ENCODE results near the gene GPR132.

DNA sequence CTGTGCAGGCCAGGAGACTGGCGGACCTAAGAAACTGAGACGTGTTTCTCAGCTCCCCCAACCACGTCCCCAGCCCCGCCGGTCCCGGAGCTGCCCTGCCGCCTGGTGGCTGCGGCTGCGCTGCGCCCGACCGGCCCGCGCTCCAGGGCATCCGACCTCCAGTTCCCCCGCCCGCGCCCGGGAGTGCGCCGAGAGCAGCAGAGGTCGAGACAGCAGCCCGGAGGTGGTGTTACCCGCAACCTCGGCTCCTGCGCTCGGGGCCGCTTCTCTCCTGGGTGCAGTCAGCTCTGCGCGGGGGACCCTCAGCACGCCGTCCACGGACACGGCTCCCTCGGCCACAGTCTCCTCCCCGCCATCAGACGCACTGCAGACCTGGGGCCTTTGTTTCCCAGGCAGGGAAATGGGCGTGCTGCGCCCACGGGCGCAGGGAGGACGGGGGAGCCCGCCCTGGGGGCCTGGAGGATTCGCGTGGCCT, 21.6 kb upstream of the GPR132 start:
- TF ChIP-seq, protein P1, sequence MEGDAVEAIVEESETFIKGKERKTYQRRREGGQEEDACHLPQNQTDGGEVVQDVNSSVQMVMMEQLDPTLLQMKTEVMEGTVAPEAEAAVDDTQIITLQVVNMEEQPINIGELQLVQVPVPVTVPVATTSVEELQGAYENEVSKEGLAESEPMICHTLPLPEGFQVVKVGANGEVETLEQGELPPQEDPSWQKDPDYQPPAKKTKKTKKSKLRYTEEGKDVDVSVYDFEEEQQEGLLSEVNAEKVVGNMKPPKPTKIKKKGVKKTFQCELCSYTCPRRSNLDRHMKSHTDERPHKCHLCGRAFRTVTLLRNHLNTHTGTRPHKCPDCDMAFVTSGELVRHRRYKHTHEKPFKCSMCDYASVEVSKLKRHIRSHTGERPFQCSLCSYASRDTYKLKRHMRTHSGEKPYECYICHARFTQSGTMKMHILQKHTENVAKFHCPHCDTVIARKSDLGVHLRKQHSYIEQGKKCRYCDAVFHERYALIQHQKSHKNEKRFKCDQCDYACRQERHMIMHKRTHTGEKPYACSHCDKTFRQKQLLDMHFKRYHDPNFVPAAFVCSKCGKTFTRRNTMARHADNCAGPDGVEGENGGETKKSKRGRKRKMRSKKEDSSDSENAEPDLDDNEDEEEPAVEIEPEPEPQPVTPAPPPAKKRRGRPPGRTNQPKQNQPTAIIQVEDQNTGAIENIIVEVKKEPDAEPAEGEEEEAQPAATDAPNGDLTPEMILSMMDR (conservative IDR thresholded peaks at IDR 0.05; ENCODE audit: low read length): peak; percentile 69
- TF ChIP-seq EZH2phosphoT487 (IDR thresholded peaks at IDR 0.05; ENCODE audit: borderline replicate concordance): no peak
